ENCODE results near the gene RPRD1B. TPM values are rescaled to one million over a fixed set of nuclear protein-coding genes. Genes with fewer than 3 reads are reported as not detected.

The RPRD1B gene
- polyA plus RNA-seq, 2 of the 4 experiments (the other 2 are of a cell fraction), result 16.4 to 28.4 TPM

Small RNA genes within 50 kb of the gene (small RNA-seq; reads per million reads assigned to genes)
- 0 reads per million in 6 experiments for gene RN7SL237P

Other genes with a start within 250 kb of the RPRD1B start
- 1.9 and 2.0 TPM in 2 replicates for gene VSTM2L, start 130.6 kb upstream of the RPRD1B start, polyA plus RNA-seq (2011; rRNA removed)
- 3.7 to 7.4 TPM (median 5.8 TPM) in 3 replicates for gene VSTM2L, start 130.6 kb upstream of the RPRD1B start, polyA plus RNA-seq (2017; fragmentation: RNase III; extraction: RNeasy Plus Mini Kit Qiagen cat#74134 plus additional on column Dnase treatment)
- gene TTI1, start 290 bp upstream of the RPRD1B start, polyA plus RNA-seq (2011; rRNA removed), result 27.9 and 30.6 TPM in 2 replicates
- gene TTI1, start 290 bp upstream of the RPRD1B start, polyA plus RNA-seq (2017; fragmentation: RNase III; extraction: RNeasy Plus Mini Kit Qiagen cat#74134 plus additional on column Dnase treatment), result 19.6 to 20.6 TPM (median 20.0 TPM) in 3 replicates
- 173 TPM in 2 replicates for gene TGM2, start 131.5 kb downstream of the RPRD1B start, polyA plus RNA-seq (2011; rRNA removed)
- 348 to 469 TPM (median 441 TPM) in 3 replicates for gene TGM2, start 131.5 kb downstream of the RPRD1B start, polyA plus RNA-seq (2017; fragmentation: RNase III; extraction: RNeasy Plus Mini Kit Qiagen cat#74134 plus additional on column Dnase treatment)
- 0.04 and 0.05 TPM in 2 replicates for gene KIAA1755, start 227.0 kb downstream of the RPRD1B start, polyA plus RNA-seq (2011; rRNA removed)
- 0.13 to 0.25 TPM (median 0.21 TPM) in 3 replicates for gene KIAA1755, start 227.0 kb downstream of the RPRD1B start, polyA plus RNA-seq (2017; fragmentation: RNase III; extraction: RNeasy Plus Mini Kit Qiagen cat#74134 plus additional on column Dnase treatment)

All from A549 (cell line).